Nephron progenitor cell (in vitro differentiated cells): Measurements from ENCODE around the gene ITPRIP.

Experiments
- DNase-seq: peaks from one replicate; pipeline ENCODE4 v3.0.0; 2021
- H3K27ac Mint-ChIP-seq: 2 replicates; pipeline ENCODE4 v1.8.0; 2021; ENCODE audit warnings: mild to moderate bottlenecking, moderate library complexity, mixed read lengths
- H3K27me3 Mint-ChIP-seq: 2 replicates; pipeline ENCODE4 v1.8.0; 2021; ENCODE audit warnings: mild to moderate bottlenecking, low read depth, mixed read lengths; ENCODE audit not compliant: poor library complexity
- H3K36me3 Mint-ChIP-seq: 2 replicates; pipeline ENCODE4 v1.8.0; 2021; ENCODE audit warnings: low read depth, mixed read lengths
- H3K4me1 Mint-ChIP-seq: 2 replicates; pipeline ENCODE4 v1.8.0; 2021; ENCODE audit warnings: mixed read lengths
- H3K4me3 Mint-ChIP-seq: 2 replicates; pipeline ENCODE4 v1.8.0; 2021; ENCODE audit warnings: mild to moderate bottlenecking, moderate library complexity, mixed read lengths
- H3K9me3 Mint-ChIP-seq: 2 replicates; pipeline ENCODE4 v1.8.0; 2021; ENCODE audit warnings: mild to moderate bottlenecking, moderate library complexity, mixed read lengths
- CTCF ChIP-seq: fragments of 200-600 bp; sonication (generic); IDR thresholded peaks from 2 replicates; pipeline ENCODE4 v1.5.0; 2021; ENCODE audit warnings: antibody characterized with exemption

Gene ITPRIP

GRCh38 chr10:104273286-104273685, 65.0 kb downstream of the ITPRIP start:
- DNase-seq = no peak
- Mint-ChIP-seq H3K27me3 (peaks cover 22% of the 10 kb centered on the region), H3K4me1 (peaks cover 4% of the 10 kb centered on the region), H3K4me3 (no peak overlapping the region), H3K9me3 (peaks cover 3% of the 10 kb centered on the region), H3K36me3 (peaks cover under 1% of the 10 kb centered on the region), H3K27ac (no peak overlapping the region)
- no peak for TF ChIP-seq CTCF

DNA sequence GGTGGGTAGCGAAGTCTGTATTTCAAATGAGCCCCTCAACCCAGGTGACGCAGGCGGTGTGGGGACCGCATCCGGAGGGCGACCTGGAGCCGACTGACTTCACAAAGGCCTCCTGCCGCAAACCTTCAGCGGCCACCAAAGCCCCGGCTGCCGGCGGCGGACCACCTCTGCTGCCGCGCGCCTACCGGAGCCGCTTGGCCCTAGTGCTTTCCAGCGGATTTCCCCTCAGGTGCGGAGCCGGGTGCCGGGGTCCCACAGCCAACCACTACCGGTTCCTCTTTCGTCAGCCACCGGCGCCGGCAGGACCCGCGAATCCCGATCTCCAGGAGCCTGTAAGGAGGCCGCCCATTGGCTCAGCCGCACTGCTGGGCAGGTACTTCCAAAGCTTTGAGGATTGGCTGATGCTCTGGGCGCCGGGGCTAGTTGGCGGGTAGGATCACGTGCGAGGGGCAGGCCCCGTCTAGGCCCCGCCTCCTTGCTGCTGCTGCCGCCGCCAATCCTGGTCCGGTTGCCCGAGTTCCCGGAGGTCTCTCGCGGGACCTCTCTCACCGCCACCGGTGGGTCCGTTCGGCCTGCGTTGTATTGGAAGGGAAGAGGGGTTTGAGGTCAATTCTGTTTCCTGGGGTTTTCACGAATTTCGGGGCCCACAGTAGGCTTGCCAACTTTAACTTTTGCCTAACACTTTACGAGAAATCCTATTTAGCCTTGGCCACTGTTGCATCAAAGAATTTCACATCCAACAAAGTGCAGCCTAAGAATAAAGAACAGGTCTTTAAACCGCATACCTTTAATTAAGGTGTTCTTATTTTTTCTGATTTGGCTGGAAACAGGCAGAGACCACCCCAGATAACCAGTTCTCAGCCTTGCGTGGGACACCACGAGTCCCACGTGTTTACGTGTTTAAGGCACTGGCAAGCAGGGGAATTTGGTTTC, 69.3 kb downstream of the ITPRIP start, which contains the start of gene GSTO2:
GSTO2 (plus strand) TSS at position 472 of the 933 bp plus-strand sequence. CDS start 5,732 bp downstream, outside the sequence.
- H3K36me3 Mint-ChIP-seq = peaks cover 30% of the 10 kb centered on the region
- peaks cover 5% of the 10 kb centered on the region for H3K27me3 Mint-ChIP-seq
- peaks cover 11% of the 10 kb centered on the region for H3K4me1 Mint-ChIP-seq
- peaks cover 3% of the 10 kb centered on the region for H3K9me3 Mint-ChIP-seq
- DNase-seq = peak; percentile 96
- H3K4me3 Mint-ChIP-seq = peak within 1 kb of the TSS; percentile 94
- no peak for TF ChIP-seq CTCF
- peak within 1 kb of the TSS; percentile 82 for H3K27ac Mint-ChIP-seq

- no peak for DNase-seq
- Mint-ChIP-seq H3K4me3 (peak overlapping the region; percentile 94), H3K9me3 (peaks cover 3% of the 10 kb centered on the region), H3K4me1 (peaks cover 11% of the 10 kb centered on the region), H3K36me3 (peaks cover 36% of the 10 kb centered on the region), H3K27ac (peak overlapping the region; percentile 82), H3K27me3 (peaks cover 2% of the 10 kb centered on the region)
- TF ChIP-seq CTCF = no peak
Observed at GRCh38 chr10:104268405-104268712, 69.9 kb downstream of the ITPRIP start.

DNA sequence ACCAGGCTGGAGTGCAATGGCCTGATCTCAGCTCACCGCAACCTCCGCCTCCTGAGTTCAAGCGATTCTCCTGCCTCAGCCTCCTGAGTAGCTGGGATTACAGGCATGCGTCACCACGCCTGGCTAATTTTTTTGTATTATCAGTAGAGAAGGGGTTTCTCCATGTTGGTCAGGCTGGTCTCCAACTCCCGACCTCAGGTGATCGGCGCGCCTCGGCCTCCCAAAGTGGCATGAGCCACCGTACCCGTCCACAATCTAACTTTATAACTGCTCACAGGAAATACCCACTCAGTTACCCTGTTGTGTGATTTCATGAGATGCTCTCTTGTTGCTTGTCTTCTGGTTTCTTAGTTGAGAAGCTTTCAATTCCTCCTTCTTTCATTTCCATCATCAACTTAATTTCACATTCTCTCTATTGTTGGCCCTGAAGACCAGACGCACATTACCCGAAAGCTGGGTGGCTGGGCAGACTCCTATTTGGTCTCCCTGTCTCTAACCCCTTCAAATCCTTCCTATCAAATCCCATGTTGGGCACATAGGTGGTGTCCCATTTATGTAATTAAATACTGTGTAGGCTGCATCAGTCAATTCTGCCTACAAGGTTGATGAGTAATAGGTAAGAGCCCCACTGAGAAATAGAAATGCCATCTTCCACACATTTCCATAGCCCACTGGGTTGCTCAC, 70.4 kb downstream of the ITPRIP start:
- H3K4me3 Mint-ChIP-seq = peak overlapping the region; percentile 94
- no peak for DNase-seq
- peaks cover 11% of the 10 kb centered on the region for H3K4me1 Mint-ChIP-seq
- no peak overlapping the region for H3K27ac Mint-ChIP-seq
- H3K27me3 Mint-ChIP-seq = peaks cover 2% of the 10 kb centered on the region
- no peak for TF ChIP-seq CTCF
- peaks cover 3% of the 10 kb centered on the region for H3K9me3 Mint-ChIP-seq
- peaks cover 36% of the 10 kb centered on the region for H3K36me3 Mint-ChIP-seq

DNA sequence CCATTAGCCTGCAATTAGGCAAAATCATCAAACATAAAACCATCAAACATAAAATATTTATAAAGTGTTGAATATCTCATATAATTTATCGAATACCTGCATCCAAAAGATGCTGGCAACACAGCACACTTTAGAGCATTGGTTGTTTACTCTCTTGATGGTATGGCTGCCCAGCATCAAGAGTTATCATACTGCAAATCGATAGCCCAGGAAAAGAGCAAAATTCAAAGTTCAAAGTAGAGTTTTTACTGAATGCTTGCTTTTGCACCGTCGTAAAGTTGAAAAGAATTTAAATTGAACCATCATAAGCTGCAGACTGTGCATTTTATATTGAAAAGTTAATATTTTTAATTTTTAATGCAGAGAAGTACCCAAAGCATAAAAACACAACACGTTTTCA, 73.5 kb downstream of the ITPRIP start:
- no peak for TF ChIP-seq CTCF
- Mint-ChIP-seq H3K36me3 (peaks cover 54% of the 10 kb centered on the region), H3K27me3 (peaks cover 2% of the 10 kb centered on the region), H3K4me3 (no peak overlapping the region), H3K27ac (no peak overlapping the region), H3K4me1 (peaks cover 11% of the 10 kb centered on the region), H3K9me3 (peaks cover 3% of the 10 kb centered on the region)
- DNase-seq = no peak
